GM21360 (cell line): Measurements from ENCODE around the gene ZMYM4.
"Not testable (repeated sequence)": the region's sequence is repeated elsewhere in the genome, so short reads cannot be mapped to it uniquely, and the experiment has no call there.

ENCODE experiments used
- ATAC-seq: cut with Tn5 transposase; IDR thresholded peaks from one replicate; pipeline ENCODE4 v1.9.1; 2021; ENCODE audit warnings: mild to moderate bottlenecking, moderate library complexity; ENCODE audit not compliant: unreplicated experiment

ZMYM4 gene

GRCh38 chr1:35449334-35450008, 181.0 kb downstream of the ZMYM4 start:
- ATAC-seq: no peak

GRCh38 chr1:35451125-35451528, 182.6 kb downstream of the ZMYM4 start:
- ATAC-seq: no peak

GRCh38 chr1:35452106-35452774, 183.7 kb downstream of the ZMYM4 start:
- ATAC-seq: no peak

GRCh38 chr1:35453031-35453430, 184.5 kb downstream of the ZMYM4 start:
- no peak for ATAC-seq

DNA sequence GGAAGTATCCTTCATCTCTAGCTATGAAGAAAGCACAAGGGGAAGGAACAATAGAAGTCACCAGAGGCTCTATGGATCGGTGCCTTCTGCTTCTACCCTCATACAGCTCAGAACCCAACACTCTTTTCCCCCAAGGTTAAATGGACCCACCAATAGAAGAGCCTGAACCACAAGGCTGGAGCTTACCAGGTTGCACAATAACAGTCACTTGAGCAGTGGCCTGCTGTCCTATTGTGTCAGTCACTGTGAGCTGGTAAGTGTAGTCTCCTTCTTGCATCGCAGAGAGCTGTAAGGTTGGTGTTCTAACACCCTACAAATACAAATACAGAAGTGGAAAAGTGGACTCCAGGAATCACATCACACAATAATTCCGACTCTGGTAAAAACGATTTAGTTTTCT, 185.7 kb downstream of the ZMYM4 start:
- ATAC-seq: no peak

DNA sequence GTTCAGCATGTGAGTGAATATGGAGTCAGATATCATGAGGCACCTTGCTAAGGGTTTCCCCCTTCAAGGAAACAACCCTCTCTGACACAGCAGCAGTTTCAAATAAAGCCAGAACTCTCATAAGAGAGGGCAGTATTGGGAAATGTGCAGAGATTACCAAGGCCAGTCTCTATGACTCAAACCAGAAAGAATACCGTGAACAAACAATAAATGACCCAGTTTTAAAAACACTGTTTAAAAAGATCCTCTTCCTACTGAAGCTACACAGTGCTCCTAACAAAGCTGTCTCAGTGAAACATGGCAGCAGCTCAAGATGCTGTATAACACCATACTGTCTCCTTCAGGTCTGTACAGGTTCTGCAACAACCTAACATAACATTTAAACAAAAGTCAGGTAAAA, 186.1 kb downstream of the ZMYM4 start:
- ATAC-seq: no peak

DNA sequence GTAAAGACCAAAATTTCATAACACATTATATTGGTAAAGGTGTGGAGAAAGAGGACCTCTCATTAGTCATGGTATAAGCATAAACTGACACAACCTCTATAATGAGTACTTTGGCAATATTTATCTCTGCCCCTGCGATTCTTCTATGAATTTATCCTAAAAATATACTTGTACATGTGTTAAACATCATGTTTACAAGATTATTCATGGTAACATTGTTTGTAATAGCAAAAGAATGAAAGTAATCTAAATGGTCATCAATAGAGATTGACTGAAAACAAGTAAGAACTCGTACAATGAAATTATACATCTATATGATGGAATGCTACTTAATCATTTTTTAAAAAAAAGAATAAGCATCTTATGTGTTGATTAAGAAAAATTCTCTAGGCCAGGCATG, 192.3 kb downstream of the ZMYM4 start:
- no peak for ATAC-seq

- no peak for ATAC-seq
These were observed 193.6 kb downstream of the ZMYM4 start for GRCh38 chr1:35461966-35462651.

DNA sequence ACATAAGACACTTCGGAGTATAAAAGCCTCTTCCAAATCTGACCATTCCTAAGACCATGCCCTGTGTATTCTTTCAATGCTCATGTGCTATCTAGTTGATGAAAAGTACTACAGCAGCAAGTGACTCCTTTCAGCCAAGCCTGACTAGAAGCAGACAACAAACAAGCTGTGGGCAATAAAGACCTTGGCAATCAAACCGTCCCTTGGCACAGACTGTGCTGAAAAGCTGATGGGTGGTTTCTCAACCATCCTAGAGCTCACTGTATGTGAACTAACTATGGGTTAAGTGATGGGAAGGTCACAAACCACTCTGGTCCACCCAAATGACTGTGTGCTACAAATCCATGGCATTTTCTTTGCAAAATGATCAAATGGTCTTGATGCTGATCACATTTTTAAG, 194.7 kb downstream of the ZMYM4 start:
- no peak for ATAC-seq

GRCh38 chr1:35463749-35464148, 195.2 kb downstream of the ZMYM4 start:
- not testable (repeated sequence) for ATAC-seq

GRCh38 chr1:35466120-35466519, 197.6 kb downstream of the ZMYM4 start:
- no peak for ATAC-seq

DNA sequence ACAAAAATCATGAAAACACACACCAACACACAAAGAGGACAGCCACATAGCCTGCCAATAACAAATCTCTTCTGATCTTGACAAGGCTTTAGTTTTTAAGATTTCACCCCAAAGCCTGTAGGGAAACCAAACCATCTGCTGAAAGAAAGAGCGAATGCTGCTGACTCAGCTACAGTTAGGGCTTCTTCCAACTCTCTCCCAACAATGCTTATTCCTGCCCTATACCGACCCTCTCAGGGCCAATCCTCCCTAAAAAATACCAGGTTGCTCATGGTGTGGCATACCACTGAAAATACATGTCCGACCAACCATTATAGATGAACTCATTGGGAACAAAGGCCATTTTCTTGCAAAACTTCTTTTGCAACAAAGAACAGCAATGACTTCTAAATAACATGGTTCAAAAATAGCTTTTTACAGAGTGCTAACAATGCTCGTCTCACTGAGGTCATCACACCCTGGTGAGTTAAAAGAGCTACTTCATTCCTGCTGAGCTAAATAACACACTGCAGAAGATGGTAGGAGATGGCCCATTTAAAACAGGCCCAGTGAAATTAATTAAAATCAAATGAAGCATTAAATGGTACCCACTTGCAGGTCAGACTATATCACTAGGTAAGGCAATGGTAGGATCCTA, 202.6 kb downstream of the ZMYM4 start:
- no peak for ATAC-seq
